Osteocyte (in vitro differentiated cells): Measurements from ENCODE around the gene ATG5. TPM values are rescaled to one million over a fixed set of nuclear protein-coding genes. Genes with fewer than 3 reads are reported as not detected.
"Not testable (repeated sequence)": the region's sequence is repeated elsewhere in the genome, so short reads cannot be mapped to it uniquely, and the experiment has no call there.

Experiments used
- DNase-seq: peaks from one replicate; pipeline ENCODE4 v3.0.0; 2021; ENCODE audit warnings: mixed read lengths; ENCODE audit not compliant: unreplicated experiment; ENCODE audit errors: extremely low spot score
- H3K27ac Mint-ChIP-seq: one replicate; pipeline ENCODE4 v1.8.0; 2021; ENCODE audit warnings: mild to moderate bottlenecking, mixed read lengths; ENCODE audit not compliant: unreplicated experiment
- H3K27me3 Mint-ChIP-seq: one replicate; pipeline ENCODE4 v1.8.0; 2021; ENCODE audit warnings: mixed read lengths; ENCODE audit not compliant: unreplicated experiment
- H3K36me3 Mint-ChIP-seq: one replicate; pipeline ENCODE4 v1.8.0; 2021; ENCODE audit warnings: mixed read lengths; ENCODE audit not compliant: unreplicated experiment
- H3K4me1 Mint-ChIP-seq: one replicate; pipeline ENCODE4 v1.8.0; 2021; ENCODE audit warnings: mixed read lengths; ENCODE audit not compliant: unreplicated experiment
- H3K4me3 Mint-ChIP-seq: one replicate; pipeline ENCODE4 v1.8.0; 2021; ENCODE audit warnings: mild to moderate bottlenecking, moderate library complexity, mixed read lengths; ENCODE audit not compliant: unreplicated experiment
- H3K9me3 Mint-ChIP-seq: one replicate; pipeline ENCODE4 v1.8.0; 2021; ENCODE audit warnings: mixed read lengths; ENCODE audit not compliant: unreplicated experiment
- total RNA-seq: library from RNA; stranded (reverse); gene quantifications from 2 replicates; pipeline ENCODE4 v1.2.1, GENCODE V29; 2021
- TF ChIP-seq, protein P1 (sequence below): fragments of 200-600 bp; sonication (generic); IDR thresholded peaks from 2 replicates; pipeline ENCODE4 v1.5.0; 2021; ENCODE audit warnings: antibody characterized with exemption, mild to moderate bottlenecking, moderate library complexity

ATG5 gene
- total RNA-seq, 1 donor from 2014 or later: 26.0 TPM

DNA sequence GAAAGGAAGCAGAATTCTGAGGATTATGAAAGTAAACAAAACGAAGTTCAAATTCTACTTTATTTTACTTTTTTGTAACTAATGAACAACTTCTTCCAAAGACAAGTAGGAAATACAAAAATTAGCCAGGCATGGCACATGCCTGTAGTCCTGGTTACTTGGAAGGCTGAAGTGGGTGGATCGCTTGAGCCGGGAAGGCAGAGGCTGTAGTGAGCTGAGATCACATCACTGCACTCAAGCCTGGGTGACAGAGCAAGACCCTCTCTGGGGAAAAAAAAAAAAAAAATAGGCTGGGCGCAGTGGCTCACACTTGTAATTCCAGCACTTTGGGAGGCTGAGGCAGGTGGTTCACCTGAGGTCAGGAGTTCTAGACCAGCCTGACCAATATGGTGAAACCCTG, 82.3 kb downstream of the ATG5 start:
- H3K9me3 Mint-ChIP-seq: no peaks in the 10 kb centered on the region
- DNase-seq: no peak
- no peak overlapping the region for H3K27ac Mint-ChIP-seq
- no peak overlapping the region for H3K4me3 Mint-ChIP-seq
- no peaks in the 10 kb centered on the region for H3K27me3 Mint-ChIP-seq
- peaks cover 23% of the 10 kb centered on the region for H3K36me3 Mint-ChIP-seq
- TF ChIP-seq, protein P1, sequence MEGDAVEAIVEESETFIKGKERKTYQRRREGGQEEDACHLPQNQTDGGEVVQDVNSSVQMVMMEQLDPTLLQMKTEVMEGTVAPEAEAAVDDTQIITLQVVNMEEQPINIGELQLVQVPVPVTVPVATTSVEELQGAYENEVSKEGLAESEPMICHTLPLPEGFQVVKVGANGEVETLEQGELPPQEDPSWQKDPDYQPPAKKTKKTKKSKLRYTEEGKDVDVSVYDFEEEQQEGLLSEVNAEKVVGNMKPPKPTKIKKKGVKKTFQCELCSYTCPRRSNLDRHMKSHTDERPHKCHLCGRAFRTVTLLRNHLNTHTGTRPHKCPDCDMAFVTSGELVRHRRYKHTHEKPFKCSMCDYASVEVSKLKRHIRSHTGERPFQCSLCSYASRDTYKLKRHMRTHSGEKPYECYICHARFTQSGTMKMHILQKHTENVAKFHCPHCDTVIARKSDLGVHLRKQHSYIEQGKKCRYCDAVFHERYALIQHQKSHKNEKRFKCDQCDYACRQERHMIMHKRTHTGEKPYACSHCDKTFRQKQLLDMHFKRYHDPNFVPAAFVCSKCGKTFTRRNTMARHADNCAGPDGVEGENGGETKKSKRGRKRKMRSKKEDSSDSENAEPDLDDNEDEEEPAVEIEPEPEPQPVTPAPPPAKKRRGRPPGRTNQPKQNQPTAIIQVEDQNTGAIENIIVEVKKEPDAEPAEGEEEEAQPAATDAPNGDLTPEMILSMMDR: no peak
- H3K4me1 Mint-ChIP-seq: peaks cover 11% of the 10 kb centered on the region

DNA sequence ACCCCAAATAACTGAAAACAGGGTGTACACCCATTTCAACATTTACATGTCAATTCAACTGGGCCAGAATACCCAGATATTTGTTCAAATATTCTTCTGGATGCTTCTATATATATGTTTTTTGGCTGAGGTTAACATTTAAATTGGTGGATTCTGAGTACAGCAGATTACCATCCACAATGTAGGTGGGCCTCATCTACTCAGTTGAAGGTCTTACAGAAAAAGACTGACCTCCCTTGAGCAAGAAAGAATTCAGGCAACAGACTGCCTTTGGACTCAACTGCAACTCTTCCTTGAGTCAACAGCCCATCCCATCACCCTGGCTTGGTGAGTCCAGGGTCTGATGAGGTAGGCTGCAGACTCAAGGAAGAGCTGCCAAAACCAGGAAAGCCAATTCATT, 84.1 kb downstream of the ATG5 start:
- H3K36me3 Mint-ChIP-seq: peaks cover 19% of the 10 kb centered on the region
- H3K27me3 Mint-ChIP-seq: no peaks in the 10 kb centered on the region
- H3K9me3 Mint-ChIP-seq: no peaks in the 10 kb centered on the region
- TF ChIP-seq, protein P1: no peak
- no peaks in the 10 kb centered on the region for H3K4me1 Mint-ChIP-seq
- H3K27ac Mint-ChIP-seq: no peak overlapping the region
- H3K4me3 Mint-ChIP-seq: no peak overlapping the region
- DNase-seq: no peak

DNA sequence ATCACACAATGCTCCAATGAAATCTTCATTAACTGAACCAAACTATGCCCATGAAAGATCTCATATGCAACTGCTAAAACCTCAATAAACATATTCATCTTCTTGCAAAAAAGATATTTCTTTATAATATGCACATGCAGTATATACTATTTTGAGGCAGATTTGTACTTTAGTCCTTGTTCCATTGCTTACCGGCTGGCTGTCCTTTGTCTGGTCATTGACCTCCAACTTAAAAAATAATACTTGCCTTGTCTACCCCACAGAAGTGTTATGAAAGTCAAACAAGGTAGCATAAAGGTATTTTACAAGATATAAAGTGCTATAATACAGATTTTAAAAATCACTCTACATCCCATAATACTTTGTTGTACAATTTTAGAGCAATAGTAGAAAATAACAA, 88.3 kb downstream of the ATG5 start:
- Mint-ChIP-seq H3K27me3 (no peaks in the 10 kb centered on the region), H3K36me3 (peaks cover 34% of the 10 kb centered on the region), H3K4me3 (no peak overlapping the region), H3K4me1 (no peaks in the 10 kb centered on the region), H3K9me3 (peaks cover 9% of the 10 kb centered on the region), H3K27ac (no peak overlapping the region)
- TF ChIP-seq, protein P1: no peak
- DNase-seq: no peak

DNA sequence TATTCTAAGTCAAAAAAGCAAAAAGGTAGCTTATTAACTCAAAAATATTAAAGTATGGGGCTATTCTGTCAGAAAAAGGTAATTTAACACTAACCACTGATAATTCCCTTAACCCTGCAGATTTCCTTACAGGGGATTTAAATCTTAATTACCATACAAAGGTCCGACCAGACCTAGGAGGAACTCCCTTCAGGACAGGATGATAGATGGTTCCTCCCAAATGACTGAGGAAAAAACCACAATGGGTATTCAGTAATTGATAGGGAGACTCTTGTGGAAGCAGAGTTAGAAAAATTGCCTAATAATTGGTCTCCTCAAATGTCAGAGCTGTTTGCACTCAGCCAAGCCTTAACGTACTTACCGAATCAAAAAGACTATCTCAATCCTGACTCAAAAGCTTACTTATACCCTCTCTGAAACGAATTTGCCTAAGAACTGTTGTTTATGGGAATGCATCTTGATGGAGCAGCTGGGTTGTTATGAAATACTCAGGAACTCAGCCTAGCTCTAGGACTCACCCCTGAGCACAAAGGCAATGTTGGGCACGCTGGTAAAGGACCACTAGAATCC, 95.6 kb downstream of the ATG5 start:
- Mint-ChIP-seq H3K9me3 (peaks cover 16% of the 10 kb centered on the region), H3K36me3 (peaks cover 28% of the 10 kb centered on the region)
- not testable (repeated sequence) for H3K27ac Mint-ChIP-seq, H3K4me1 Mint-ChIP-seq, H3K4me3 Mint-ChIP-seq, DNase-seq, H3K27me3 Mint-ChIP-seq

DNA sequence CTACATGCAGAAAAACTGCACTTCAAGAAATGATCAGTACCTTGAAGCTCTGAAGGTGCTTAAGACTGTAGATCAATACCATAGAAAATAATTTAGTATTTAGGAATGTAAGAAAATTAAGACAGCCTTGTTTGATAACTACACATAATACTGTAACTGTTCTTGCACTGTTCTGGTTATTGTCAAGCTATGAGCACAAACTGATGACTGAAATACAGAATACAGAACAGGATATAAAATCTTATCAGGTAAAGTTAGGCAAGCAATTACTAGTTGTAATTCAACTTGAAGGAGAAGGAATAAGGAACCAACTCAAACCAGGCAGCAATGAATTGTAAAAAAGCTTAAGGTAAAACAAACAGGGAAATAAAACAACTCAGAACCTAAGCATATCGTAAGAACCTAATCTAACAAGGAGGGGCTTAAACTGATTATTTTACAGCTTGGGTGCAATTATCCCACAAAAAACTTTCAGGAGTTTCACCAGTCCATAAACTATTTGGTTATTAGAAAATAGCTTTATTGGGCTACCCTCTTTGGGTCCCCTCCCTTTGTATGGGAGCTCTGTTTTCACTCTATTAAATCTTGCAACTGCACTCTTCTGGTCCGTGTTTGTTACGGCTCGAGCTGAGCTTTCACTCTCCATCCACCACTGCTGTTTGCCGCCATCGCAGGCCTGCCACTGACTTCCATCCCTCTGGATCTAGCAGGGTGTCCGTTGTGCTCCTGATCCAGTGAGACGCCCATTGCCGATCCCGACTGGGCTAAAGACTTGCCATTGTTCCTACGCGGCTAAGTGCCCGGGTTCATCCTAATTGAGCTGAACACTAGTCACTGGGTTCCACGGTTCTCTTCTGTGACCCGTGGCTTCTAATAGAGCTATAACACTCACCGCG, 97.7 kb downstream of the ATG5 start:
- Mint-ChIP-seq H3K4me3 (no peak overlapping the region), H3K4me1 (no peaks in the 10 kb centered on the region), H3K27ac (no peak overlapping the region), H3K36me3 (peaks cover 20% of the 10 kb centered on the region), H3K9me3 (peaks cover 12% of the 10 kb centered on the region), H3K27me3 (no peaks in the 10 kb centered on the region)
- DNase-seq: no peak
- TF ChIP-seq, protein P1: no peak
